HEK293T (cell line): ENCODE results near the gene CDC25B.

Source experiments
- CTCF ChIA-PET: fragments of 350-600 bp; formaldehyde crosslinking; extraction: SDS; loops from one replicate; lab custom pipeline; 2021; ENCODE audit warnings: antibody characterized with exemption, inconsistent platforms; lab: Yijun Ruan, JAX
- POLR2A ChIA-PET: fragments of 350-600 bp; formaldehyde crosslinking; extraction: SDS; loops from one replicate; lab custom pipeline; 2020; ENCODE audit warnings: antibody characterized with exemption, inconsistent platforms; lab: Yijun Ruan, JAX
- DNase-seq: peaks from one replicate; pipeline ENCODE4 v3.0.0; 2012; ENCODE audit warnings: mixed read lengths; ENCODE audit errors: extremely low spot score
- ARNT ChIP-seq: fragments of 450-650 bp; IDR thresholded peaks from 2 replicates; pipeline ENCODE4 v1.6.1; 2017; ENCODE audit warnings: mild to moderate bottlenecking
- BHLHE40 ChIP-seq: fragments of 450-650 bp; IDR thresholded peaks from 2 replicates; pipeline ENCODE4 v1.6.1; 2016; ENCODE audit warnings: mild to moderate bottlenecking, moderate library complexity, borderline replicate concordance
- CTBP1 ChIP-seq: fragments of 450-650 bp; IDR thresholded peaks from 2 replicates; pipeline ENCODE4 v1.6.1; 2016; ENCODE audit warnings: borderline replicate concordance
- ELF4 ChIP-seq: fragments of 450-650 bp; IDR thresholded peaks from 2 replicates; pipeline ENCODE4 v1.6.1; 2017; ENCODE audit warnings: antibody characterized with exemption
- FOXA1 ChIP-seq: fragments of 450-650 bp; IDR thresholded peaks from 2 replicates; pipeline ENCODE4 v1.6.1; 2016; ENCODE audit warnings: mild to moderate bottlenecking
- FOXK2 ChIP-seq: fragments of 450-650 bp; IDR thresholded peaks from 2 replicates; pipeline ENCODE4 v1.6.1; 2016; ENCODE audit warnings: mild to moderate bottlenecking
- FOXM1 ChIP-seq: fragments of 450-650 bp; IDR thresholded peaks from 2 replicates; pipeline ENCODE4 v1.6.1; 2017; ENCODE audit warnings: mild to moderate bottlenecking, borderline replicate concordance
- HDGF ChIP-seq: fragments of 450-650 bp; IDR thresholded peaks from 2 replicates; pipeline ENCODE4 v1.6.1; 2017; ENCODE audit warnings: antibody characterized with exemption, borderline replicate concordance
- L3MBTL2 ChIP-seq: fragments of 450-650 bp; conservative IDR thresholded peaks from 2 replicates; pipeline ENCODE4 v1.6.1; 2016; ENCODE audit warnings: mild to moderate bottlenecking
- LEF1 ChIP-seq: fragments of 450-650 bp; IDR thresholded peaks from 2 replicates; pipeline ENCODE4 v1.6.1; 2017; ENCODE audit warnings: mild to moderate bottlenecking, borderline replicate concordance
- NFRKB ChIP-seq: fragments of 450-650 bp; IDR thresholded peaks from 2 replicates; pipeline ENCODE4 v1.6.1; 2016; ENCODE audit warnings: mild to moderate bottlenecking, moderate library complexity
- SP1 ChIP-seq: fragments of 450-650 bp; IDR thresholded peaks from 2 replicates; pipeline ENCODE4 v1.6.1; 2017
- SUZ12 ChIP-seq: fragments of 450-650 bp; IDR thresholded peaks from 2 replicates; pipeline ENCODE4 v1.6.1; 2016; ENCODE audit warnings: mild to moderate bottlenecking
- TARDBP ChIP-seq: fragments of 450-650 bp; IDR thresholded peaks from 2 replicates; pipeline ENCODE4 v1.6.1; 2016
- ZNF384 ChIP-seq: fragments of 450-650 bp; IDR thresholded peaks from 2 replicates; pipeline ENCODE4 v1.6.1; 2016
- TF ChIP-seq, protein P1 (sequence below): fragments of 450-650 bp; IDR thresholded peaks from 2 replicates; pipeline ENCODE4 v1.6.1; 2016

CDC25B gene

DNA sequence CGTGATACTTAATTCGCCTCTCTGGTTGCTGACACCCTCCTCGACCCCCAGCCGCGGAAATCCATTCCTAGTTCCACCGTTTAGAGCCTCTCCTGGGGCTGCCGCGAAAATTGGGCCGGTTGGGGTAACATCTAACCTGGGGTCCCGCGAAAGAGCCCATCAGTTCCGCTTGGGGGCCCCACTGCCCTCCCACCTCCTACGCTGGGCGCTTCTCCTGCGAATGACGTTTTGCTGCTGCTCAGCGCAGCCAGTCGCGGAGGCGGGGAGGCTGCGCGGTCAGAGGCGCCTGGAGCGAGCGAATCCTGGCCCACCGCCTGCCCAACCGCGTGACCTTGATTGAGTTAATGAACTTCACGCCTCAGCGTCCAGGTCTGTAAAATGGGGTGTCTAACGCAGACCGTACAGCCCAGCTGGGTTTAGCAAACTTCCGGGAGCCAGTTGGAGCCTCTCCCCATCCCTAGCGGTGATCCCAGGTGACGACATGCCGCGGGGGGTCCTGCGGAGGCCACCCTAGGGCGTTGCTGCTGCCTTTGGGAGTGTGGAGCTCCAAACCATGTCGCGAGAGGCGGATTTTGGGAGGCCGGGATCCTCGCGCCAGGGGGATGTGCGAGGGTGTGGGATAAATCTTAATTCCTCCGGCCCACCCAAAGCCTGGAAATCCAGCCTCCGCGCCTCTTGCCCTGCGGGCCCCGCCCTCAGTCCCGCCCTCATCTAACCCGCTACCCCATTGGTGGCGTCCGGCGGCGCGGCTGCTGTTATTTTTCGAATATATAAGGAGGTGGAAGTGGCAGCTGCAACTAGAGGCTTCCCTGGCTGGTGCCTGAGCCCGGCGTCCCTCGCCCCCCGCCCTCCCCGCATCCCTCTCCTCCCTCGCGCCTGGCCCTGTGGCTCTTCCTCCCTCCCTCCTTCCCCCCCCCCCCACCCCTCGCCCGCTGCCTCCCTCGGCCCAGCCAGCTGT lies at the start of gene CDC25B:
Gene CDC25B, plus strand, starts transcription at position 800 of the 958 bp plus-strand sequence. CDS start 222 bp downstream, outside the sequence.
- TF ChIP-seq CTBP1 (peak; percentile 53; the same call in 1 of the 2 replicates), ELF4 (peak; percentile 41; the same call in 1 of the 2 replicates), FOXM1 (peak; percentile 97), SUZ12 (no peak), L3MBTL2 (peak; percentile 80), SP1 (no peak), ZNF384 (no peak), FOXK2 (no peak)

DNA sequence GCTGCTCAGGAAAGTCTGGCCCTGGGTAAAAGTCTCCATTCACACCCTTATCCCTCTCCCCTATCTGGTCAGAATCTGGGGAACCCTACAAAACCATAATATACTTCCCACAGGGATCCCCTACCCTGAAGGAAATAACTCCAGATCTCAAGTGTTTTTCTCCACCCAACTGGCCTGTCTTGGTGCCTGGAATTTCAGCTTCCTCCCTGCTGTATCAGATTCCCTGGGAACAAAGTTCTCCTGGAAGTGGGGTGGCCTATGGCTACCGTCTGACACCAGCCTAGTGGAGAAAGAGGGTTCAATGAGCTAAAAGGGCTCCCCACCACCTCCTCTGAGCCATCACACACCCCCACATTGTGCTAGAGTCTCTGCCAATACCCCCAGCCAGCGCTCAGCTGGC lies 48.6 kb upstream of the CDC25B start:
- DNase-seq: no peak
- CTCF ChIA-PET: interaction anchor here (1.0 to 1.8 kb wide), 3 partner anchors 21 to 71 kb away, joined by 3 to 6 read pairs (median 5); partner anchors contain the start of gene ADISSP
- TF ChIP-seq ELF4 (no peak), SUZ12 (no peak), FOXM1 (no peak), ARNT (no peak), ZNF384 (no peak), CTBP1 (no peak), NFRKB (no peak), LEF1 (no peak), FOXA1 (no peak), BHLHE40 (no peak), L3MBTL2 (no peak), SP1 (no peak), FOXK2 (no peak)
- TF ChIP-seq, protein P1, sequence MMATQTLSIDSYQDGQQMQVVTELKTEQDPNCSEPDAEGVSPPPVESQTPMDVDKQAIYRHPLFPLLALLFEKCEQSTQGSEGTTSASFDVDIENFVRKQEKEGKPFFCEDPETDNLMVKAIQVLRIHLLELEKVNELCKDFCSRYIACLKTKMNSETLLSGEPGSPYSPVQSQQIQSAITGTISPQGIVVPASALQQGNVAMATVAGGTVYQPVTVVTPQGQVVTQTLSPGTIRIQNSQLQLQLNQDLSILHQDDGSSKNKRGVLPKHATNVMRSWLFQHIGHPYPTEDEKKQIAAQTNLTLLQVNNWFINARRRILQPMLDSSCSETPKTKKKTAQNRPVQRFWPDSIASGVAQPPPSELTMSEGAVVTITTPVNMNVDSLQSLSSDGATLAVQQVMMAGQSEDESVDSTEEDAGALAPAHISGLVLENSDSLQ: no peak
- POLR2A ChIA-PET: interaction anchor here (1.1 to 4.5 kb wide), 2 partner anchors 20 kb away, joined by 4 to 41 read pairs; partner anchors contain the start of gene ADISSP

More for the DNA sequence above, at the start of gene CDC25B:
- peak; percentile 89 for DNase-seq
- ChIA-PET POLR2A (interaction anchor here (0.7 to 1.4 kb wide), 6 partner anchors 8 to 28 kb away, joined by 3 to 11 read pairs (median 4); partner anchors contain the start of genes ADISSP, AP5S1 and CENPB), CTCF (interaction anchor here (0.6 to 2.0 kb wide), 3 partner anchors 23 to 334 kb away, joined by 3 to 5 read pairs (median 5); partner anchors contain the start of gene AP5S1)

DNA sequence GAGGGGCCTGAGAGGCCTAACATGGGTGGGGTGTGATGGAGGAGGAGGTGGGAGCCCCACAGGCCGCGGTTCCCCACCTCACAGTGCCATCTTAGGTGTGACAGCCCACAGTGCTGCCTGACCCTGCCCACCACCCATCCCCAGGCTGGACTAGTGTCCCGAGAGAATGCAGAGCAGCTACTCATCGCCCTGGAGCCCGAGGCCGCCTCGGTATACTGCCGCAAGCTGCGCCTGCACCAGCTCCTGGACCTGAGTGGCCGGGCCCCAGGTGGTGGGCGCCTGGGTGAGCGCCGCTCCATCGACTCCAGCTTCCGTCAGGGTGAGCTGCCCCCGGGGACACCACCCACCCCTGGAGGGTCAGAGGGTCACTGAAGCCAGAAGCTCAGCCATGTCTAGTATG lies 48.0 kb upstream of the CDC25B start:
- TF ChIP-seq CTBP1 (no peak), ZNF384 (no peak), SP1 (no peak), SUZ12 (no peak), ARNT (no peak), NFRKB (no peak), HDGF (no peak), BHLHE40 (no peak), LEF1 (no peak), FOXA1 (no peak), TARDBP (no peak), FOXK2 (no peak)
- TF ChIP-seq, protein P1: no peak
- CTCF ChIA-PET: interaction anchor here (1.0 to 1.8 kb wide), 3 partner anchors 20 to 71 kb away, joined by 3 to 6 read pairs (median 5); partner anchors contain the start of gene ADISSP
- POLR2A ChIA-PET: interaction anchor here (1.1 to 4.5 kb wide), 2 partner anchors 19 to 21 kb away, joined by 4 to 41 read pairs; partner anchors contain the start of gene ADISSP
- no peak for DNase-seq

DNA sequence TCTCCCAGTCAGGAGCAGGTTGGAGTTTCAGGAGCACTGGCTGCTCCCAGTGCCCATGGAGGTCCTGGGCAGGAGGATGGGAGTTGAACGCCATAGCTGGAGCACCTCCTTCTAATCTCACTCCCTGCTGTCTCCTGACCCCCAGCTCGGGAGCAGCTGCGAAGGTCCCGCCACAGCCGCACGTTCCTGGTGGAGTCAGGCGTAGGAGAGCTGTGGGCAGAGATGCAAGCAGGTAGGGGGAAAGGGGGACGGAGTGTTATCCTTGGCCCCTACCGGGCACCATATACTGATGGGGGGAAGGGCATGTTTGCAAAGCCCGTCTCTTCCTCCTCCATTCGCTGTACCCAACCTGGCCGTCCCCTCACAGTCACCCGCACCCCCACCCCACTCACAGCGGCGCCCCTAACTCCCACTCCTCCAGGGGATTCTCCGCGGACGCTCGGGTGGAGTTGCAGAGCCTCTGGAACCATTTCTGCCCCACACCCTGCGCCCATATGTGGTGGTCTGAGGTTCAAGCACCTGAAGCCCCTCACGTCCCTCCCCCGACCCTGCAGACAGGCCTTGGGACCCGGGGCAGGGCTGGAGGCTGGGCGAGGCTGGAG lies 46.9 kb upstream of the CDC25B start:
- no peak for TF ChIP-seq TARDBP
- TF ChIP-seq BHLHE40: no peak
- no peak for TF ChIP-seq ELF4
- no peak for TF ChIP-seq FOXM1
- TF ChIP-seq CTBP1: no peak
- TF ChIP-seq L3MBTL2: no peak
- TF ChIP-seq HDGF: no peak
- TF ChIP-seq ARNT: no peak
- TF ChIP-seq FOXK2: no peak
- TF ChIP-seq, protein P1: no peak
- TF ChIP-seq NFRKB: no peak
- TF ChIP-seq ZNF384: no peak
- TF ChIP-seq LEF1: no peak
- TF ChIP-seq SP1: no peak
- TF ChIP-seq FOXA1: no peak
- no peak for TF ChIP-seq SUZ12
- DNase-seq: no peak
- CTCF ChIA-PET: interaction anchor here (1.8 kb wide), 1 partner anchor 19 kb away, joined by 6 read pairs; the partner anchor contains the start of gene ADISSP
- POLR2A ChIA-PET: no interaction called here
